OCI-LY1 (cell line): Measurements from ENCODE around the gene PRKCB.

Source experiments
- H2AFZ ChIP-seq: fragments of 200-600 bp; sonication (generic), shearing (Covaris generic); 2 replicates; pipeline ENCODE4 v1.6.0; 2014; ENCODE audit warnings: antibody characterized with exemption, mild to moderate bottlenecking, low read length
- H3F3A ChIP-seq: fragments of 200-600 bp; sonication (generic), shearing (Covaris generic); 2 replicates; pipeline ENCODE4 v1.6.0; 2014; ENCODE audit warnings: mild to moderate bottlenecking, antibody characterized with exemption, low read length, moderate library complexity; ENCODE audit not compliant: insufficient read depth
- H3K27ac ChIP-seq: fragments of 200-600 bp; sonication (generic); 2 replicates; pipeline ENCODE4 v1.5.1; 2014; ENCODE audit warnings: low read length, mixed run types, mild to moderate bottlenecking, low read depth; ENCODE audit not compliant: poor library complexity, severe bottlenecking
- H3K27me3 ChIP-seq: fragments of 200-600 bp; sonication (generic); 2 replicates; pipeline ENCODE4 v1.6.0; 2014; ENCODE audit warnings: antibody characterized with exemption, mild to moderate bottlenecking, low read length, moderate library complexity; ENCODE audit not compliant: insufficient read depth
- H3K36me3 ChIP-seq: fragments of 200-600 bp; sonication (generic); 2 replicates; pipeline ENCODE4 v1.6.1; 2014; ENCODE audit warnings: mild to moderate bottlenecking, antibody characterized with exemption, low read length, moderate library complexity, mixed read lengths; ENCODE audit not compliant: insufficient read depth
- H3K4me1 ChIP-seq: fragments of 200-600 bp; sonication (generic); 2 replicates; pipeline ENCODE4 v1.5.1; 2014; ENCODE audit warnings: mild to moderate bottlenecking, low read length, moderate library complexity; ENCODE audit not compliant: insufficient read depth, severe bottlenecking
- H3K4me2 ChIP-seq: fragments of 200-600 bp; sonication (generic), shearing (Covaris generic); 2 replicates; pipeline ENCODE4 v1.6.1; 2014; ENCODE audit warnings: low read length
- H3K4me3 ChIP-seq: fragments of 200-600 bp; sonication (generic); 2 replicates; pipeline ENCODE4 v1.5.1; 2014; ENCODE audit warnings: low read length, low read depth, mild to moderate bottlenecking, mixed read lengths; ENCODE audit not compliant: poor library complexity, severe bottlenecking
- H3K79me2 ChIP-seq: fragments of 200-600 bp; shearing (Covaris generic); 2 replicates; pipeline ENCODE4 v1.6.1; 2016; ENCODE audit warnings: mixed run types, low read length, mixed read lengths; ENCODE audit not compliant: insufficient read depth
- H3K9ac ChIP-seq: fragments of 200-600 bp; sonication (generic), shearing (Covaris generic); 2 replicates; pipeline ENCODE4 v1.6.1; 2014; ENCODE audit warnings: mild to moderate bottlenecking, low read length, mixed read lengths
- H3K9me2 ChIP-seq: fragments of 200-600 bp; sonication (generic), shearing (Covaris generic); 2 replicates; pipeline ENCODE4 v1.6.1; 2014; ENCODE audit warnings: low read depth, mild to moderate bottlenecking, low read length, mixed read lengths
- H3K9me3 ChIP-seq: fragments of 200-600 bp; shearing (Covaris generic); 2 replicates; pipeline ENCODE4 v1.6.1; 2014; ENCODE audit warnings: low read length, mixed read lengths
- H4K20me1 ChIP-seq: fragments of 200-600 bp; sonication (generic), shearing (Covaris generic); 2 replicates; pipeline ENCODE4 v1.6.0; 2016; ENCODE audit warnings: mild to moderate bottlenecking, low read length; ENCODE audit not compliant: insufficient read depth
- CTCF ChIP-seq: fragments of 200-600 bp; sonication (generic), shearing (Covaris generic); IDR thresholded peaks from 2 replicates; pipeline ENCODE4 v1.5.1; 2017; ENCODE audit warnings: mild to moderate bottlenecking, antibody characterized with exemption, low read length, moderate library complexity, mixed read lengths
- EZH2 ChIP-seq: fragments of 200-600 bp; sonication (generic), shearing (Covaris generic); IDR thresholded peaks from 2 replicates; pipeline ENCODE4 v1.8.0; 2017; ENCODE audit warnings: borderline replicate concordance, mixed run types, mild to moderate bottlenecking, antibody characterized with exemption, low read length, moderate library complexity, mixed read lengths

Gene PRKCB

GRCh38 chr16:24111724-24112302 lies 276.0 kb downstream of the PRKCB start:
- no peaks in the 10 kb centered on the region for H3F3A ChIP-seq
- no peak for TF ChIP-seq CTCF
- no peaks in the 10 kb centered on the region for H3K27me3 ChIP-seq
- H3K4me1 ChIP-seq = no peaks in the 10 kb centered on the region
- no peak overlapping the region for H3K4me2 ChIP-seq
- no peaks in the 10 kb centered on the region for H3K9me3 ChIP-seq
- no peaks in the 10 kb centered on the region for H3K36me3 ChIP-seq
- no peak overlapping the region for H3K27ac ChIP-seq
- H3K4me3 ChIP-seq = no peak overlapping the region
- no peak overlapping the region for H3K9ac ChIP-seq
- no peaks in the 10 kb centered on the region for H3K79me2 ChIP-seq
- H2AFZ ChIP-seq = no peak overlapping the region
- H4K20me1 ChIP-seq = no peaks in the 10 kb centered on the region
- H3K9me2 ChIP-seq = no peaks in the 10 kb centered on the region

- Histone ChIP-seq H3K4me2 (no peak overlapping the region), H3K79me2 (no peaks in the 10 kb centered on the region), H3K27ac (no peak overlapping the region), H3K4me3 (no peak overlapping the region), H3K36me3 (no peaks in the 10 kb centered on the region), H2AFZ (no peak overlapping the region), H3K27me3 (no peaks in the 10 kb centered on the region), H4K20me1 (no peaks in the 10 kb centered on the region), H3K9ac (no peak overlapping the region), H3K9me2 (no peaks in the 10 kb centered on the region), H3K9me3 (no peaks in the 10 kb centered on the region), H3F3A (no peaks in the 10 kb centered on the region), H3K4me1 (no peaks in the 10 kb centered on the region)
- no peak for TF ChIP-seq EZH2
- no peak for TF ChIP-seq CTCF
Observed at GRCh38 chr16:24113115-24113745, 277.4 kb downstream of the PRKCB start.

GRCh38 chr16:24114876-24115275 lies 279.1 kb downstream of the PRKCB start:
- H3K4me2 ChIP-seq = no peak overlapping the region
- H3K36me3 ChIP-seq = no peaks in the 10 kb centered on the region
- no peaks in the 10 kb centered on the region for H3K79me2 ChIP-seq
- H3K9me3 ChIP-seq = no peaks in the 10 kb centered on the region
- H3K4me3 ChIP-seq = no peak overlapping the region
- H3K9me2 ChIP-seq = no peaks in the 10 kb centered on the region
- no peaks in the 10 kb centered on the region for H3K4me1 ChIP-seq
- no peaks in the 10 kb centered on the region for H4K20me1 ChIP-seq
- no peak overlapping the region for H3K9ac ChIP-seq
- no peak overlapping the region for H2AFZ ChIP-seq
- H3F3A ChIP-seq = no peaks in the 10 kb centered on the region
- H3K27me3 ChIP-seq = no peaks in the 10 kb centered on the region
- no peak overlapping the region for H3K27ac ChIP-seq
- TF ChIP-seq EZH2 (no peak), CTCF (no peak)
